NCI-H748 (cell line): Measurements from ENCODE around the gene RASA2.
"Not testable (repeated sequence)": the region's sequence is repeated elsewhere in the genome, so short reads cannot be mapped to it uniquely, and the experiment has no call there.

Source experiments
- DNase-seq: peaks from one replicate; lab custom pipeline; 2025; ENCODE audit not compliant: unreplicated experiment; lab: John Stamatoyannopoulos, UW

Gene RASA2

DNA sequence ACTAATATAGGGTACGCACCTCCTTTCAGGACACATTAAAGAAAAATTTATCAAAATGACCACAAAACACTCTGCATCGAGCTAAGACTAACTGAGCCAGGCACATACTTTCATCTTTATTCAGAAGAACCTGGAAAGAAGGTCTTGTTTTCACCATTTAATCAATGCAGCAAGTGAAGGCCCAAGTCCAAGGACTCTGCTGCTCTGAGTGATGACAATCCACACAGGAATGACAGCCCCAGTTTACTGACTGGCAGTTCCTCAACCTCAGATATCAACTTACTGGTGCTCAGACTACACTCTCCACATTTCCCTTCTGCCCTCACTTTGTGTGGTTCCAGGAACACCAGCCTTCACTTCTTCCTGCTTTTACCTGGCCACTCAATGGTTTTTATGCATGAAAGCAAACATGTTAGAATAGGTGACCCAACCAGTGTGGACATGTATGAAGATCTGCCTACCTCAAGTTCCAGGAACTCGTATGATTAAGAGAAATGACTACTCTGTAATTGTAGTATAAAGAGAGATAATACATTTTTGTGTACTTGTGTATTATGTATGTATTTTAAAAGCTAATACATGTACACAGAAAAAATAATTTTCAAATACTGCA lies 29.1 kb upstream of the RASA2 start:
- DNase-seq, result no peak

DNA sequence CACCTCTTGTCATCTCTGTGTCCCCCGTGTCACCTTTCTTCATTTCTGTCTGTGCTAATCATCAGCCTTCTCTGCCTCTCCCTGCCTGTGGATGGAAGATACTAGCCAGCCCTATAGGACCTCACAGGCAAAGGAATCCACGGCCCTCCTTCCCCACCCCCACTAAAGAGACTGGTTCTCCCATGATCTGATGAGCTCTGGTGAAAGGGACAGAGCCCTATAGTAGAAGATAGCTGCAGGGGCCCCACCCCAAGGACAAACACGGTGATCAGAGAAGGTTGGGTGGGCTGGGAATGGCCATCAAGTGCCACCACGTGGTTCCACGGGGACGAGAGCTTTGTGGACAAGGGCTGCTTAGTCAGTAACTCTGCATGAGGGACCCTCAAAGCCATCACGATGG lies 27.8 kb upstream of the RASA2 start:
- no peak for DNase-seq

- peak; percentile 71 for DNase-seq
These were observed 26.6 kb upstream of the RASA2 start for GRCh38 chr3:141460097-141460704.

- peak; percentile 75 for DNase-seq
These were observed 24.5 kb upstream of the RASA2 start for GRCh38 chr3:141462176-141462859.

DNA sequence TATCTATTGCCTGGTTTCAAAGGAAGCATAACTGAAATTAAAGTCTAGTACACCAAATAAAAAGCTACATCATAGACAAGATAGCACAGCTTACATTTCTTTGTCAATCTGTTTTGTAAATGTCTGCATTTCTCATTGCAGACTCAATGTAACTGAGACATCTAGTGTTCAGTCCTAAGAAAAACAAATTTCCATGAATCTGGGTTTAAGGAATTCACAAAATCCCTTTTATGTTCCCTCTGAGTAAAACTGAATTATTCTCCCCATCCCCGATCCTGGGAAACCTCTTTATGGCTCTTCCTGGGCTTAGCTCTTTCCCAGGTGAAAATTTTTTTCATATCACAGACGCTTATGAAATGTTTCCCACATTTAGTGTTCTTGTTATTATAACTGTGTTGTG lies 21.6 kb upstream of the RASA2 start:
- DNase-seq, result no peak

DNA sequence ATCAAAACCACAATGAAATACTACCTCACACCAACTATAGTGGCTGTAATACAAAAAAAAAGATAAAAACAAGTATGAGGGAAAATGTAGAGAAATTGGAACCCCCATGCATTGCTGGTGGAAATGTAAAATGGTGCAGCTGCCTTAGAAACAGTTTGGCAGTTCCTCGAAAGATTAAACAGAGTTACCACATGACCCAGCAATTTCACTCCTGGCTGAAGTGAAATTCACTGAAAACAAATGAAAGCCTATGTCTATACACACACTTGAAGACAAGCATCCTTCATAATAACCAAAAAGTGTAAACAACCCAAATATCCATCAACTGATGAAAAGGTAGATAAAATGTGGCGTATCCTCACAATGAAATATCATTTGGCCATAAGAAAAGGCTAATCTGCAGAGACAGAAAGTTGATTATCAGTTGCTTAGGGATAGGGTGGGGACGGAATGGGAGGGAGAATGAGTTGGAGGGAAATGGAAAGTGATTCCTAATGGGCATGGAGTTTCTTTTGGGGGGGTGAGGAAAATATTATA lies 20.1 kb upstream of the RASA2 start:
- no peak for DNase-seq

DNA sequence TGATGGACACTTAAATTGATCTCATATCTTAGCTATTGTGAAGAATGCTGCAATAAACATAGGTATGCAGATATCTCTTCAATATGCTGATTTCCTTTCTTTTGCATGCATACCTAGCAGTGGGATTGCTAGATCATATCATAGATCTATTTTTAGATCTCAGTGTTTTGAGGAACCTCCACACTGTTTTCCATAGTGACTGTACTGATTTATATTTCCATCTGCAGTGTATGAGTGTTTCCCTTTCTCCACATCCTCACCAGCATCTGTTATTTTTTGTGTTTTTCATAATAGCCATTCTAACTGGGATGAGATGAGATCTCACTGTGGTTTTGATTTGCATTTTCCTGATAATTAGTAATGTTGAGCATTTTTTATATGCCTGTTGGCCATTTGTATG lies 17.1 kb upstream of the RASA2 start:
- no peak for DNase-seq

- DNase-seq, result no peak
These were observed 15.7 kb upstream of the RASA2 start for GRCh38 chr3:141471160-141471559.

DNA sequence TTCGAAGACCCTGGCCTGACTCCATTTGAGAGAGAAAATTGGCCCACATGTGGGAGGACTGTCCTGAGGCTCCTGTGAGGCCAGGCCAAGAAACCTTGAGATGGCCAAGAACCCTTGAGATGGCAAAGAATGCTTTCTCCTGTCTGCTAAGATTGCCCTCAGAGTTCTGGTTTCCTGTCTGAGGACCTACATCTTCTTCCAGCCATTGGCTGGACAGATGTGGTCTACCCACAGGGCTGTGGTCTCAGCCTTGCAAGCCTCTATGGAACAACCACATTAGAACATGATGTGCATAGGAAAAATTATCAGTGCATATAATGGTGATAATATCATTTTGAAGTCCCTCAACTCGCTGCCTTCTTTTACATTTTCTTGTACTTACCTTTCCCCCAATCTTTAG lies 10.8 kb upstream of the RASA2 start:
- no peak for DNase-seq

DNA sequence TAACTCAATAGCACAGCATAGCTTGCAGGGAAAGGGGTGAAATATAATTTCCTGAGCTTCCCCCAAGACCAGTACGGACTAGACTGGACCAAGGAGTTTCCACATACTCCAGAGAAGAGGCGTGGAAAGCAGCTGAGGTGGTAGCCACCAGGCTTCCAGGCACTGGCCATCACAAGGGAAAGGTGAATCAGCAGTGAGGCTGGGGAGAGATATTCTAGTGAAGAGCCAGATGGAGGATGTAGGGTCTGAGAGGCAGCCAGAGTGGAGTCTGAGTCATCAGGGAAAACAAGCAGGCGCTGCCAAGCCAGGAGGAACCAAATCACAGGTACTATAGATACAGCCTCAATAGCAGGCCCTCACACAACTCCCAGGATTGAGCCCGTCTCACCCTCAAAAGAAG lies 9.6 kb upstream of the RASA2 start:
- no peak for DNase-seq

- DNase-seq, result no peak
These were observed 8.7 kb upstream of the RASA2 start for GRCh38 chr3:141478139-141478538.

GRCh38 chr3:141478840-141479239 lies 8.0 kb upstream of the RASA2 start:
- DNase-seq, result not testable (repeated sequence)

- no peak for DNase-seq
These were observed 4.4 kb upstream of the RASA2 start for GRCh38 chr3:141482245-141482922.

- DNase-seq, result no peak
These were observed 2.0 kb upstream of the RASA2 start for GRCh38 chr3:141484701-141485287.

- no peak for DNase-seq
These were observed 959 bp upstream of the RASA2 start for GRCh38 chr3:141485641-141486495.

- no peak for DNase-seq
These were observed 406 bp upstream of the RASA2 start for GRCh38 chr3:141486496-141486745.

GRCh38 chr3:141487521-141488252 lies 860 bp downstream of the RASA2 start:
- DNase-seq, result peak; percentile 90

- no peak for DNase-seq
These were observed 2.4 kb downstream of the RASA2 start for GRCh38 chr3:141489203-141489602.

DNA sequence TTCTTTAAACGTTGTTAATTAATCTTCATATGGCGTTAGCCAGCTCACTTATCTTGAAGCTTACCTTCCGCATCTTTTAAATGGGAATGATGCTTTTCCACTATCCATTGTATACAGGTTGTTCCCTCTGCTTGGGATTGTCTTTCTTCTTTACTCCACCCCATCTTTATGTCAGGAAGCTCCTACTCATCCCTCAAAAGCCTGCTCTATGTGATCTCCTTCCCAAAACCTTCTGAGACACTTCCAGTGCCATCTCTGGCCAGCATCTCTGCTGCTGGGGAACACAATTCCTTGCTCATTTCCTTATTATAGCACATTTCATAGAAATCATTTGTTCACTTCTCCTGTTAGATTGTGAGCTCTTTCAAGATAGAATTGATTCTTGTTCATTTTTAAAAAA lies 4.3 kb downstream of the RASA2 start:
- DNase-seq, result no peak

DNA sequence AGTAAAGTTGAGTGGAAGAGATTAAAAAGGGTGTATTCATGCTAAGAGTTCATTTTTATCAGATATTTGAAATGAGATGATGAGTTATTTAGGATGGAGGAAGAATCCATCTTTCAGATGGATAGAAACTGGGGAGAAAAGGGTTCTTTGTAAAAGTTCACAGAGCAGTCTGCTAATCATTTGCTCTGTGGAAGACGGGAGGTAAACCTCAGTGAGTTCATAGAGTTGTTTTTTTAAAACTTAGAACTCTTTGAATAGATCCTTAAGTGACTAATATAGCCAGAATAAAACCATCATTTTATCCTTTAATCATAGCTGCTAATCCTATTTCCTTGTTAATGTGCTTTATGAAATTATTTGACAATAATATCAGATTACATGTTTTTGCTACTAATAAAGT lies 5.1 kb downstream of the RASA2 start:
- no peak for DNase-seq
